ENCODE results near the gene HS3ST3B1. TPM values are rescaled to one million over a fixed set of nuclear protein-coding genes. Genes with fewer than 3 reads are reported as not detected.

HS3ST3B1 gene
- total and polyA plus RNA-seq, 2 experiments from 2014 or later: 8.1 to 17.7 TPM

- Histone ChIP-seq H3K4me2 (peak overlapping the region; percentile 31; the same call in 1 of the 2 replicates), H3K9me2 (ENCODE audit: insufficient read depth) (no peaks in the 10 kb centered on the region), H3K4me1 (ENCODE audit: insufficient read depth) (peaks cover 56% of the 10 kb centered on the region), H3F3A (replicated peaks; ENCODE audit: low read depth) (no peaks in the 10 kb centered on the region), H3K27ac (ENCODE audit: low read depth) (no peak overlapping the region), H3K27me3 (ENCODE audit: insufficient read depth) (peaks cover 23% of the 10 kb centered on the region), H4K20me1 (replicated peaks; ENCODE audit: insufficient read depth) (no peaks in the 10 kb centered on the region; the same call in 1 of the 2 replicates), H2AFZ (no peak overlapping the region), H3K4me3 (no peak overlapping the region), H3K79me2 (replicated peaks; ENCODE audit: insufficient read depth) (peaks cover 71% of the 10 kb centered on the region), H3K36me3 (ENCODE audit: insufficient read depth) (no peaks in the 10 kb centered on the region)
- Mint-ChIP-seq H3K27ac (no peak overlapping the region), H3K4me1 (peaks cover 59% of the 10 kb centered on the region), H3K36me3 (ENCODE audit: low read depth) (no peaks in the 10 kb centered on the region), H3K9me3 (no peaks in the 10 kb centered on the region; the same call in 2 of the 3 replicates), H3K27me3 (ENCODE audit: insufficient read depth, low read depth, poor library complexity) (peaks cover 9% of the 10 kb centered on the region), H3K4me3 (no peak overlapping the region)
- DNase-seq (ENCODE audit: low spot score) (no peak), ATAC-seq (peak; percentile 80)
- TF ChIP-seq JUNB (IDR thresholded peaks at IDR 0.05; ENCODE audit: unreplicated experiment): no peak
- no peak for TF ChIP-seq STAT1 (IDR thresholded peaks at IDR 0.05; ENCODE audit: unreplicated experiment)
- TF ChIP-seq ZNF462 (CRISPR knock-in tag; IDR thresholded peaks at IDR 0.05): no peak
- no peak for TF ChIP-seq POLR2AphosphoS5 (IDR thresholded peaks at IDR 0.05; ENCODE audit: low read depth)
- TF ChIP-seq ZNF114 (CRISPR knock-in tag; IDR thresholded peaks at IDR 0.05): no peak
- no peak for TF ChIP-seq EZH2phosphoT487 (IDR thresholded peaks at IDR 0.05; ENCODE audit: unreplicated experiment)
- TF ChIP-seq EZH2 (IDR thresholded peaks at IDR 0.05; ENCODE audit: low read depth, unreplicated experiment): no peak
- TF ChIP-seq, protein P1, sequence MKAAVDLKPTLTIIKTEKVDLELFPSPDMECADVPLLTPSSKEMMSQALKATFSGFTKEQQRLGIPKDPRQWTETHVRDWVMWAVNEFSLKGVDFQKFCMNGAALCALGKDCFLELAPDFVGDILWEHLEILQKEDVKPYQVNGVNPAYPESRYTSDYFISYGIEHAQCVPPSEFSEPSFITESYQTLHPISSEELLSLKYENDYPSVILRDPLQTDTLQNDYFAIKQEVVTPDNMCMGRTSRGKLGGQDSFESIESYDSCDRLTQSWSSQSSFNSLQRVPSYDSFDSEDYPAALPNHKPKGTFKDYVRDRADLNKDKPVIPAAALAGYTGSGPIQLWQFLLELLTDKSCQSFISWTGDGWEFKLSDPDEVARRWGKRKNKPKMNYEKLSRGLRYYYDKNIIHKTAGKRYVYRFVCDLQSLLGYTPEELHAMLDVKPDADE (IDR thresholded peaks at IDR 0.05): no peak
- no peak for TF ChIP-seq NANOG (IDR thresholded peaks at IDR 0.05; ENCODE audit: borderline replicate concordance)
- TF ChIP-seq, protein P2, sequence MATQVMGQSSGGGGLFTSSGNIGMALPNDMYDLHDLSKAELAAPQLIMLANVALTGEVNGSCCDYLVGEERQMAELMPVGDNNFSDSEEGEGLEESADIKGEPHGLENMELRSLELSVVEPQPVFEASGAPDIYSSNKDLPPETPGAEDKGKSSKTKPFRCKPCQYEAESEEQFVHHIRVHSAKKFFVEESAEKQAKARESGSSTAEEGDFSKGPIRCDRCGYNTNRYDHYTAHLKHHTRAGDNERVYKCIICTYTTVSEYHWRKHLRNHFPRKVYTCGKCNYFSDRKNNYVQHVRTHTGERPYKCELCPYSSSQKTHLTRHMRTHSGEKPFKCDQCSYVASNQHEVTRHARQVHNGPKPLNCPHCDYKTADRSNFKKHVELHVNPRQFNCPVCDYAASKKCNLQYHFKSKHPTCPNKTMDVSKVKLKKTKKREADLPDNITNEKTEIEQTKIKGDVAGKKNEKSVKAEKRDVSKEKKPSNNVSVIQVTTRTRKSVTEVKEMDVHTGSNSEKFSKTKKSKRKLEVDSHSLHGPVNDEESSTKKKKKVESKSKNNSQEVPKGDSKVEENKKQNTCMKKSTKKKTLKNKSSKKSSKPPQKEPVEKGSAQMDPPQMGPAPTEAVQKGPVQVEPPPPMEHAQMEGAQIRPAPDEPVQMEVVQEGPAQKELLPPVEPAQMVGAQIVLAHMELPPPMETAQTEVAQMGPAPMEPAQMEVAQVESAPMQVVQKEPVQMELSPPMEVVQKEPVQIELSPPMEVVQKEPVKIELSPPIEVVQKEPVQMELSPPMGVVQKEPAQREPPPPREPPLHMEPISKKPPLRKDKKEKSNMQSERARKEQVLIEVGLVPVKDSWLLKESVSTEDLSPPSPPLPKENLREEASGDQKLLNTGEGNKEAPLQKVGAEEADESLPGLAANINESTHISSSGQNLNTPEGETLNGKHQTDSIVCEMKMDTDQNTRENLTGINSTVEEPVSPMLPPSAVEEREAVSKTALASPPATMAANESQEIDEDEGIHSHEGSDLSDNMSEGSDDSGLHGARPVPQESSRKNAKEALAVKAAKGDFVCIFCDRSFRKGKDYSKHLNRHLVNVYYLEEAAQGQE (IDR thresholded peaks at IDR 0.05; ENCODE audit: unreplicated experiment): no peak
- TF ChIP-seq CTCF (conservative IDR thresholded peaks at IDR 0.05; ENCODE audit: low read depth in 2 of 2): no peak
- TF ChIP-seq ZNF331 (CRISPR knock-in tag; IDR thresholded peaks at IDR 0.05; ENCODE audit: low read depth): no peak
- TF ChIP-seq CREB1 (CRISPR knock-in tag; IDR thresholded peaks at IDR 0.05; ENCODE audit: low read depth): no peak
These were observed 22.7 kb downstream of the HS3ST3B1 start for GRCh38 chr17:14323522-14323981.
